OCI-LY7 (cell line): ENCODE results near the gene PADI6. TPM values are rescaled to one million over a fixed set of nuclear protein-coding genes. Genes with fewer than 3 reads are reported as not detected.
"Not testable (repeated sequence)": the region's sequence is repeated elsewhere in the genome, so short reads cannot be mapped to it uniquely, and the experiment has no call there.

Source experiments
- BruUV-seq: library from RNA; stranded (reverse); fragments of 400-500 nt; replicated peaks from 2 replicates; lab custom pipeline; 2021; lab: Mats Ljungman, UMichigan
- CTCF ChIA-PET: fragments of 300-600 bp; sonication (Branson Sonifier 250); formaldehyde crosslinking; loops from one replicate; lab custom pipeline; 2022; ENCODE audit warnings: antibody characterized with exemption; ENCODE audit not compliant: unreplicated experiment; lab: Charles Lee
- POLR2A ChIA-PET: fragments of 300-600 bp; sonication (Branson Sonifier 250); formaldehyde crosslinking; loops from one replicate; lab custom pipeline; 2022; ENCODE audit warnings: antibody characterized with exemption; lab: Charles Lee
- DNase-seq: peaks from one replicate; pipeline ENCODE4 v3.0.0-alpha.2; 2015; ENCODE audit warnings: low spot score
- H2AFZ ChIP-seq: fragments of 200-600 bp; sonication (generic), shearing (Covaris generic); 2 replicates; pipeline ENCODE4 v1.6.1; 2014; ENCODE audit warnings: mild to moderate bottlenecking, antibody characterized with exemption, low read length, moderate library complexity
- H3K27ac ChIP-seq: fragments of 200-600 bp; sonication (generic); 2 replicates; pipeline ENCODE4 v1.5.1; 2014; ENCODE audit warnings: mixed run types, low read depth, mild to moderate bottlenecking, moderate library complexity, low read length, inconsistent platforms; ENCODE audit not compliant: poor library complexity, severe bottlenecking
- H3K36me3 ChIP-seq: fragments of 200-600 bp; sonication (generic); 2 replicates; pipeline ENCODE4 v1.6.1; 2014; ENCODE audit warnings: mild to moderate bottlenecking, antibody characterized with exemption, low read length, moderate library complexity, mixed read lengths; ENCODE audit not compliant: insufficient read depth
- H3K4me1 ChIP-seq: fragments of 200-600 bp; sonication (generic); 2 replicates; pipeline ENCODE4 v1.5.1; 2014; ENCODE audit warnings: mild to moderate bottlenecking, low read length; ENCODE audit not compliant: insufficient read depth, poor library complexity, severe bottlenecking
- H3K4me2 ChIP-seq: fragments of 200-600 bp; sonication (generic); 2 replicates; pipeline ENCODE4 v1.6.1; 2014; ENCODE audit warnings: mild to moderate bottlenecking, low read length
- H3K4me3 ChIP-seq: fragments of 200-600 bp; sonication (generic); 2 replicates; pipeline ENCODE4 v1.5.1; 2014; ENCODE audit warnings: mild to moderate bottlenecking, low read depth, low read length; ENCODE audit not compliant: poor library complexity, severe bottlenecking
- H3K79me2 ChIP-seq: fragments of 200-600 bp; sonication (generic); 2 replicates; pipeline ENCODE4 v1.6.1; 2016; ENCODE audit warnings: low read depth, mild to moderate bottlenecking, low read length, moderate library complexity, mixed read lengths; ENCODE audit not compliant: insufficient read depth
- H3K9me2 ChIP-seq: fragments of 200-600 bp; sonication (generic); 2 replicates; pipeline ENCODE4 v1.6.1; 2016; ENCODE audit warnings: mild to moderate bottlenecking, low read length, mixed read lengths; ENCODE audit not compliant: insufficient read depth
- H3K9me3 ChIP-seq: fragments of 200-600 bp; sonication (generic); 2 replicates; pipeline ENCODE4 v1.6.1; 2014; ENCODE audit warnings: mild to moderate bottlenecking, mixed run types, low read length, mixed read lengths
- H4K20me1 ChIP-seq: fragments of 200-600 bp; sonication (generic); 2 replicates; pipeline ENCODE4 v1.6.1; 2014; ENCODE audit warnings: mild to moderate bottlenecking, antibody characterized with exemption, low read length, moderate library complexity, mixed read lengths; ENCODE audit not compliant: insufficient read depth
- EZH2phosphoT487 ChIP-seq: fragments of 200-600 bp; sonication (generic); IDR thresholded peaks from 2 replicates; pipeline ENCODE4 v1.6.1; 2018; ENCODE audit warnings: low read depth, borderline replicate concordance, mild to moderate bottlenecking, mixed run types, antibody characterized with exemption, low read length, moderate library complexity, mixed read lengths
- intact Hi-C: fragments of 100-400 bp; cut with micrococcal nuclease; formaldehyde crosslinking; loops from one replicate; pipeline ENCODE4 v1.10.0; 2022; ENCODE audit not compliant: unreplicated experiment
- total RNA-seq, 2 experiments: library from RNA; depleted of rRNA in 1 of 2; stranded (reverse); fragments of >200 nt in 1 of 2; shearing (Covaris generic) in 1 of 2; gene quantifications; 2 replicates each; pipeline ENCODE4 v1.2.3, GENCODE V29; 2014 to 2022
- TF ChIP-seq, protein P1 (sequence below): fragments of 200-600 bp; sonication (generic); conservative IDR thresholded peaks from 2 replicates; pipeline ENCODE4 v1.5.1; 2014; ENCODE audit warnings: mild to moderate bottlenecking, antibody characterized with exemption, low read length, moderate library complexity, mixed read lengths

PADI6 gene
- total RNA-seq, 2 experiments from 2014 or later, result not detected

DNA sequence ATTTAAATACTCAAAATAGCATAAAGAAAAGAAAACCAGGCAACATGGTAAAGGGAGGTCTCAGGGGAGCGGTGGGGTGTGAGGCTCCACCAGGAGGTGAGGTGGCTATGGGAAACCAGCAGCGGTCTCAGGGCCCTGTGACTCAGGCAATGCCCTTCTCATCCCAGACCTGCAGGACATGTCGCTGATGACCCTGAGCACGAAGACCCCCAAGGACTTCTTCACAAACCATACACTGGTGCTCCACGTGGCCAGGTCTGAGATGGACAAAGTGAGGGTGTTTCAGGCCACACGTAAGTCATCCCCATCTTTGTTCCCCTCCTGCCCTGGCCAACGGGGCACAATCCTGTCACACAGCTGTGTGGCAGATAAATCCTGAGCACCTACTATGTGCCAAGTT is 32.5 kb upstream of the PADI6 start:
- no peak for TF ChIP-seq EZH2phosphoT487
- TF ChIP-seq, protein P1, sequence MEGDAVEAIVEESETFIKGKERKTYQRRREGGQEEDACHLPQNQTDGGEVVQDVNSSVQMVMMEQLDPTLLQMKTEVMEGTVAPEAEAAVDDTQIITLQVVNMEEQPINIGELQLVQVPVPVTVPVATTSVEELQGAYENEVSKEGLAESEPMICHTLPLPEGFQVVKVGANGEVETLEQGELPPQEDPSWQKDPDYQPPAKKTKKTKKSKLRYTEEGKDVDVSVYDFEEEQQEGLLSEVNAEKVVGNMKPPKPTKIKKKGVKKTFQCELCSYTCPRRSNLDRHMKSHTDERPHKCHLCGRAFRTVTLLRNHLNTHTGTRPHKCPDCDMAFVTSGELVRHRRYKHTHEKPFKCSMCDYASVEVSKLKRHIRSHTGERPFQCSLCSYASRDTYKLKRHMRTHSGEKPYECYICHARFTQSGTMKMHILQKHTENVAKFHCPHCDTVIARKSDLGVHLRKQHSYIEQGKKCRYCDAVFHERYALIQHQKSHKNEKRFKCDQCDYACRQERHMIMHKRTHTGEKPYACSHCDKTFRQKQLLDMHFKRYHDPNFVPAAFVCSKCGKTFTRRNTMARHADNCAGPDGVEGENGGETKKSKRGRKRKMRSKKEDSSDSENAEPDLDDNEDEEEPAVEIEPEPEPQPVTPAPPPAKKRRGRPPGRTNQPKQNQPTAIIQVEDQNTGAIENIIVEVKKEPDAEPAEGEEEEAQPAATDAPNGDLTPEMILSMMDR, result no peak
- intact Hi-C loops, result loop anchor here (10.0 kb wide), 1 partner anchor 285 kb away; the partner anchor contains the start of gene SDHB
- Histone ChIP-seq H3K79me2 (no peaks in the 10 kb centered on the region), H3K4me1 (no peaks in the 10 kb centered on the region), H3K27ac (no peak overlapping the region), H2AFZ (no peak overlapping the region), H3K9me3 (no peaks in the 10 kb centered on the region), H3K36me3 (no peaks in the 10 kb centered on the region), H4K20me1 (no peaks in the 10 kb centered on the region), H3K4me3 (no peak overlapping the region), H3K4me2 (no peak overlapping the region), H3K9me2 (no peaks in the 10 kb centered on the region)
- BruUV-seq, result no TSS peak
- no peak for DNase-seq
- ChIA-PET CTCF (no interaction called here), POLR2A (no interaction called here)

DNA sequence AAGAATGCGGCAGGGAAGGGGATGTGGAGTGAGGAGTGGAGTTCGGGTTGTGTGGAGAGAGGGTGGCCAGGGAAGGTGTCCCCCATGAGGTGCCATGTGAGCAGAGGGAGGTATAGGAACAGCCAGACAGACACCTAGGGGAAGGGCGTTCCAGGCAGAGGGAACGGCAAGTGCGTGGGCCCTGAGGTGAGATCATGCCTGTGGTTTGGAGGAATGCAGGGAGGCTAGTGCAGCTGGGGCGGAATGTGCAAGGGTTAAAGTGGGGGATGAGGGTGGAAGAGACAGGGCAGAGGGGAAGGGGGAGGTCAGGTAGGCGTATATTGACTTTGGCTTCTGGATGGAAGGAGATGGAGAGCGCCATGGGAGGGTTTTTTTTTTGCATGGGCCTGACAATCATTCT is 31.6 kb upstream of the PADI6 start:
- no peak for DNase-seq
- no peaks in the 10 kb centered on the region for H3K4me1 ChIP-seq
- intact Hi-C loops, result no loop called here
- H4K20me1 ChIP-seq, result no peaks in the 10 kb centered on the region
- no peak overlapping the region for H3K4me3 ChIP-seq
- no peaks in the 10 kb centered on the region for H3K9me2 ChIP-seq
- H3K36me3 ChIP-seq, result no peaks in the 10 kb centered on the region
- TF ChIP-seq, protein P1, result no peak
- no peak for TF ChIP-seq EZH2phosphoT487
- no peak overlapping the region for H2AFZ ChIP-seq
- BruUV-seq, result no TSS peak
- no peaks in the 10 kb centered on the region for H3K79me2 ChIP-seq
- H3K4me2 ChIP-seq, result no peak overlapping the region
- CTCF ChIA-PET, result no interaction called here
- POLR2A ChIA-PET, result no interaction called here
- H3K9me3 ChIP-seq, result no peaks in the 10 kb centered on the region
- H3K27ac ChIP-seq, result no peak overlapping the region

DNA sequence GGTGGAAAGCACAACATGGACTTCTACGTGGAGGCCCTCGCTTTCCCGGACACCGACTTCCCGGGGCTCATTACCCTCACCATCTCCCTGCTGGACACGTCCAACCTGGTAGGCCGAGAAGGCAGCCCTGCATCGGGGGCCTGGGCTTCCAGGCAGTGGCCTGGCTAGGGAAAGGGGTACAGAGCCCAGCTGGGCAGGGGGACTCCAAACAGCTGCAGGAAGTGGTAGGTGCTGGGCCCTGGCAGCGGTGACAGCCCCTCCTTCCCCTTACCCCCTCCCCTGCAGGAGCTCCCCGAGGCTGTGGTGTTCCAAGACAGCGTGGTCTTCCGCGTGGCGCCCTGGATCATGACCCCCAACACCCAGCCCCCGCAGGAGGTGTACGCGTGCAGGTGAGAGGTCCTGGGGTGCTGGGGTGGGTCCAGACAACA is 30.0 kb upstream of the PADI6 start:
- no TSS peak for BruUV-seq
- Histone ChIP-seq H3K9me2 (no peaks in the 10 kb centered on the region), H3K4me1 (no peaks in the 10 kb centered on the region), H4K20me1 (no peaks in the 10 kb centered on the region), H3K4me3 (no peak overlapping the region), H3K36me3 (no peaks in the 10 kb centered on the region), H3K79me2 (no peaks in the 10 kb centered on the region), H3K27ac (no peak overlapping the region), H3K4me2 (no peak overlapping the region), H2AFZ (no peak overlapping the region), H3K9me3 (no peaks in the 10 kb centered on the region)
- ChIA-PET CTCF (no interaction called here), POLR2A (no interaction called here)
- no peak for TF ChIP-seq EZH2phosphoT487
- TF ChIP-seq, protein P1, result no peak
- DNase-seq, result no peak
- intact Hi-C loops, result no loop called here

DNA sequence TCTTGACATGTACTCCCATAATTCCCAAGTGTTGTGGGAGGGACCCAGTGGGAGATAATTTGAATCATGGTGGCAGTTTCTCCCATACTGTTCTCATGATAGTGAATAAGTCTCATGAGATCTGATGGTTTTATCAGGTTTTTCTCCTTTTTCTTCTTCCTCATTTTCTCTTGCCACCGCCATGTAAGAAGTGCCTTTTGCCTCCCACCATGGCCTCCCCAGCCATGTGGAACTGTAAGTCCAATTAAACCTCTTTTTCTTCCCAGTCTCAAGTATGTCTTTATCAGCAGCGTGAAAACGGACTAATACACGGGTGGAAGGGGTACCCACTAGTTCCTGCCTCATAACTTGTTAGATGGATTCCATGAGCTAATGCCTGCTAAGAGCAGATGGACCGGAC is 26.5 kb upstream of the PADI6 start:
- POLR2A ChIA-PET, result not testable (repeated sequence)

More for the DNA sequence above, 26.5 kb upstream of the PADI6 start:
- CTCF ChIA-PET, BruUV-seq, H3K9me2 ChIP-seq, DNase-seq, H3K4me2 ChIP-seq, H3K4me3 ChIP-seq, H3K36me3 ChIP-seq, H3K27ac ChIP-seq, H3K9me3 ChIP-seq, H2AFZ ChIP-seq, H4K20me1 ChIP-seq, H3K4me1 ChIP-seq, H3K79me2 ChIP-seq, intact Hi-C loops: not testable (repeated sequence)
